NCI-H128 (cell line): Measurements from ENCODE around the gene ADAMTSL4.
"Not testable (repeated sequence)": the region's sequence is repeated elsewhere in the genome, so short reads cannot be mapped to it uniquely, and the experiment has no call there.

ENCODE experiments used
- DNase-seq: peaks from one replicate; lab custom pipeline; 2025; ENCODE audit not compliant: unreplicated experiment; lab: John Stamatoyannopoulos, UW

ADAMTSL4 gene

GRCh38 chr1:150555198-150555970 is 6.2 kb downstream of the ADAMTSL4 start:
- DNase-seq = no peak

GRCh38 chr1:150555971-150556865 is 7.0 kb downstream of the ADAMTSL4 start:
- DNase-seq = no peak

- DNase-seq = no peak
Measured at GRCh38 chr1:150557065-150557600, 7.9 kb downstream of the ADAMTSL4 start.

- no peak for DNase-seq
Measured at GRCh38 chr1:150557813-150558212, 8.6 kb downstream of the ADAMTSL4 start.

- no peak for DNase-seq
Measured at GRCh38 chr1:150558303-150558704, 9.1 kb downstream of the ADAMTSL4 start.

- DNase-seq = no peak
Measured at GRCh38 chr1:150558761-150559655, 9.8 kb downstream of the ADAMTSL4 start.

GRCh38 chr1:150559656-150560010 is 10.4 kb downstream of the ADAMTSL4 start:
- DNase-seq = no peak

- DNase-seq = peak; percentile 33
Measured at GRCh38 chr1:150560011-150560438, 10.8 kb downstream of the ADAMTSL4 start.

- peak; percentile 79 for DNase-seq
Measured at GRCh38 chr1:150560576-150561253, 11.5 kb downstream of the ADAMTSL4 start.

GRCh38 chr1:150561254-150561973 is 12.2 kb downstream of the ADAMTSL4 start:
- DNase-seq = peak; percentile 67

GRCh38 chr1:150561974-150562445 is 12.8 kb downstream of the ADAMTSL4 start:
- peak; percentile 62 for DNase-seq

- no peak for DNase-seq
Measured at GRCh38 chr1:150562446-150563339, 13.5 kb downstream of the ADAMTSL4 start.

- DNase-seq = no peak
Measured at GRCh38 chr1:150563340-150564038, 14.3 kb downstream of the ADAMTSL4 start.

GRCh38 chr1:150564051-150564991 is 15.1 kb downstream of the ADAMTSL4 start:
- DNase-seq = no peak

GRCh38 chr1:150565240-150565991 is 16.2 kb downstream of the ADAMTSL4 start:
- DNase-seq = not testable (repeated sequence)
